NCI-H82 treated with DMSO at 0.1 percent for 48 hours (cell line): Measurements from ENCODE around the gene CRYBG1.
A peak's percentile ranks its signal among the peaks of the same experiment; 100 is the strongest.
"Not testable (repeated sequence)": the region's sequence is repeated elsewhere in the genome, so short reads cannot be mapped to it uniquely, and the experiment has no call there.

Source experiments
- DNase-seq: peaks from one replicate; lab custom pipeline; 2025; ENCODE audit not compliant: unreplicated experiment; lab: John Stamatoyannopoulos, UW

Gene CRYBG1

DNA sequence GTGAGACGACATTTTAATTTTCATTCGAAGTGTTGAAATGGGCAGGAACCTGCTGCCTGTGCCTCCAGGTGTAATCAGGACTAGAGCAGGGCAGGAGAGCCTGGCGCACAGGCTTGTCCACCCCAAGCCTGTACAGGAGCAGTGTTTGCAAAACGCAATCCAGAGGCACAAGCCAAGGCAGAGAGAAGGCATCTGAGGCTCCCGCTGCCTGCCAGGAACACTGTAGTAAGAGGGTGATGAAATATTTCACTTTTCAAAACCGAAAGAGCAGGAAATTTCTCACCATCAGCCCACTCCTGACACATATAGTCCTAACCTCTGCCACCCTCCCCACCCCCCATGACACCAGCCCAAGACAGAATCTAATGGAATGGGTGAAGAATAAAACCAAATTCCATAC, 136.3 kb downstream of the CRYBG1 start:
- DNase-seq, result no peak

DNA sequence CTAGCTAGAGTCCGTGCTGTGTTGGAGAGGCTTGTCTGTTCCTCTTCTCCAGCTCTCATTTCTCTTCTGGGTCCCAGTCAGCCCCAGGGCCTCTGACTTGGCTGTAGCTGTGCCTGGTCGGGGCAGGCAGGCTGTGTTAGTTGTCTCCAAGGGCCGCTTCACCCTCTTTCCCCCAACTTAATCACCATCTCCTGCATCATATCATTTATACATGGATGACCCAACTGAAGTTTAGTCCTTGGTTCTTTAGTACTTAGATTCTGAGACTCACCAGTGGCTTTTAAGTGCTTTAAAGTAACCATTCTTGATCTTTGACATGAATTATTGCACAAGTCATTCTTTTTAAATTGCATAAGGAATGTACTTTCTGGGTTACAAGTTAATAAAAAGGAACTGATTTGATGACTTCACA, 141.4 kb downstream of the CRYBG1 start:
- DNase-seq, result no peak

DNA sequence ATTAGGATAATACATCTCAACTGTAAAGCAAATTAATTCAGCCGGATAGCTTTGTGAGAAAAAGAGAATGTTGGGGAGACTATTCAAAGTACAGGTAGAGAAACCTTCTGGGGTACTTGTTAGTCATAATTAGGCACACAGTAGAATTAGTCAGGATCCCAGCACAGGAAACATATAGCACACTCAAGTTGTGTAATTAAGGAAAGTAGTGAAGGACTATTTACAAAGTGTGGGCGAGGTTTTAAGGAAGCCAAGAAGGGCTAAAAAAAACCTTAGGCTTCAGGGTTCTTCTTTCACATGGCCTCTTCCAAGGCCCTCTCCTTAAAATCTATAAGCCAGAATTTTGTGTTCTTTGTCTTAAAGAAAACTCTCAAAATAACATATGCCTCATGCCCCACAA, 142.0 kb downstream of the CRYBG1 start:
- DNase-seq, result no peak

DNA sequence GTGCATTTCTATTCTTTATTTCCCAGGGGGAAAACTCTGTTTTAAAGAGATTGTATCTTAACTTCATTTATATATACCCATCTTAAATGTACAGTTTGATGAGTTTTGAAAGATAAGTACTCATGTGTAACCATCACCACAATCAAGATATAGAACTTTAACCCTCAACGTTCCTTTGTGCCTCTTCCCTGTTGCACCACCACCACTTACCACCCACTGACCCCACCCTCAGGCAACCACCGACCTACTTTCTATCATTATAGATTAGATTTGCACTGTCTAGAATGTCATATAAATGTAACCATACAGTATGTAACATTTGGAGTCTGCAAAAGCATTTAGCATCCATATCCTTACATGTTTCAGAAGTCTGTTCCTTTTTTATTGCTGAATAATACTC, 147.8 kb downstream of the CRYBG1 start:
- no peak for DNase-seq

DNA sequence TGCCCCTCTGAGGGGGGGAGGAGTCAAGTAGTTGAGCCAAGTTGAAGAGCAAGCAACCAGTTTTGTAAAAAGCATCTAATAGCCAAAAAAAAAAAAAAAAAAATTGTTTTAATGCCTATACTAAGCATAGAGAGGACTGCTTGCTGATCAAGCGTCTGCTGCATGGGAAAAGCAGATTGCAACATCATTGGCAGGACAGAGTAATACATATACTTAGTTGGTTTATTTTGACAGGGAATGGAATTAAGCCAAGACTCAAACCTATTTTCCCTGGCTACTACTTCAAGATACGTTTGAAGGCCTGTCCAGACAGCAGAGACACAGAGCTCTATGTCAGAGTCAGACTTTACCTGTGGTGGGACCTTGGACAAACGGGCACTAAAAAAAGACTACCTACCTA, 148.3 kb downstream of the CRYBG1 start:
- DNase-seq, result no peak

DNA sequence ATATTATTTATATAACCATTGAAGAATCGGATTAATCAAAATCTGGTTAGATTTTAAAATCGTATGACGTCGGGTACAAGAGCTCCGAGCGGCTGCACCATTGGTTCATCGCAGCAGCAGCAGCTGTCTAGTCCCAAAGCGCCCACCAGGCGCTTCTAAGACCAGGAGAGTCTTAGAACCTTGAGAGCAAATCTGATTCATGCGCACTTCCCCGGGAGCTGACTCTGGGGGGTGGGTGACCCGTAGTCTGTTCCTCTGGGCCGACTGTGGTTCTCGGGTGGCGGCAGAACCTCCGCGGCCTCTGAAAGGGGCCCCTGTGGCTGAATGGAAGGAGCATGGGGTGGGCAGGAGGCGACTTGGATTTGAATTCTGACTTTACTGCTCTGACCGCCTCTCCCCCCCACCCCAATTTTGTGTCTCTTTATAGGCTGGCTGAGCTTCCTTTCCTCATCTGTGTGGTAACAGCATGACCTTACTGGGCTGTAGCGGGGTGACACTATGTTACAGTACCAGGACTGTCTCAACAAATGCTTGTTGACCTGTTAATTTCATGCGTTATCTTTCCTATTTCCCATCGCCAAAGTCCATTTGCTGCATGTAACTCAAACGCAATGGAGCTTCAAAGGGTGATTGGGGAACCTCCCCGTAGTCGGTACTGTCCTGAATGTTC, 149.0 kb downstream of the CRYBG1 start:
- peak; percentile 34 for DNase-seq

DNA sequence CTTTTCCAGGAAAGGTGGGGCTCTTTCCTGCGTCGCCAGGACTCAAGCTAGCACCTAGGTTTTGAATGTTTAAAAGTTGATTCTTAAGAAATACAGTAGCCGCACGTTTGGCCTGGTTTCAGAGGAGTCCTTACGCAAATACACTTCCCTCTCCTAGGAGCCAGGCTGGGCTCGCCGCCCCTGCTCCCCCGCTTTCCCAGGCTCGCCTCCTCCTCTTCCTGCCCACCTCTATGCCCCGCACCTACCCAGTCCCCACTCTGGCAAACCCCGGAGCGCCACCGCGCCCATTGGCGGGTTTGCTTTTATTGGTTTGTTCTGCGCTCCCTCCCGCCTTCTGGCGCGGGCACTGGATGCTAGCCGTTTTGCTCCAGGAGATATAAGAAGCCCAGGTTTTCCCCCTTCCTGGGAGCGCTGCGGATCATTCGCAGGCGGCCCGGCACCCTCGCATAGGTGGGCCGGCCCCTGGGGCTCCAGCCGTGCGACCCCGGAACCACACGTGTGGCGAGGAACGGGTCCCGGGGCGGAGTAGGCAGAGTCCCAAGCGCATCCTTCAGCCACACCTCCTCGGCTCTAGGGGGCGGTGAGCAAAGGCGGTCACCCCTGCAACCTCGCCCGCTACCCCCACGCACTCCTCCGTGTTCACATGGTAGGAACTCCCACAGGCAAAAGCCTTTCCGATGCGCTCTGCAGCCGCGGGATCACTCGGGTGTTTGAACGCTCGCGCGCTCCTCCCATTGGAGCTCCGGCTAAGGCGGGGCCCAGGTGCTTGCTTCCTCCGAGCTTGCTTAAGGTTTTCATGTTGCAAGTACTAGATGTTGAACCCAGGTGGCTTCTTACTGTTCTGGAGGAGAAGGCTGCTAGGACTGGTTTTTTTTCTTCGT, 149.8 kb downstream of the CRYBG1 start:
- peak; percentile 15 for DNase-seq

DNA sequence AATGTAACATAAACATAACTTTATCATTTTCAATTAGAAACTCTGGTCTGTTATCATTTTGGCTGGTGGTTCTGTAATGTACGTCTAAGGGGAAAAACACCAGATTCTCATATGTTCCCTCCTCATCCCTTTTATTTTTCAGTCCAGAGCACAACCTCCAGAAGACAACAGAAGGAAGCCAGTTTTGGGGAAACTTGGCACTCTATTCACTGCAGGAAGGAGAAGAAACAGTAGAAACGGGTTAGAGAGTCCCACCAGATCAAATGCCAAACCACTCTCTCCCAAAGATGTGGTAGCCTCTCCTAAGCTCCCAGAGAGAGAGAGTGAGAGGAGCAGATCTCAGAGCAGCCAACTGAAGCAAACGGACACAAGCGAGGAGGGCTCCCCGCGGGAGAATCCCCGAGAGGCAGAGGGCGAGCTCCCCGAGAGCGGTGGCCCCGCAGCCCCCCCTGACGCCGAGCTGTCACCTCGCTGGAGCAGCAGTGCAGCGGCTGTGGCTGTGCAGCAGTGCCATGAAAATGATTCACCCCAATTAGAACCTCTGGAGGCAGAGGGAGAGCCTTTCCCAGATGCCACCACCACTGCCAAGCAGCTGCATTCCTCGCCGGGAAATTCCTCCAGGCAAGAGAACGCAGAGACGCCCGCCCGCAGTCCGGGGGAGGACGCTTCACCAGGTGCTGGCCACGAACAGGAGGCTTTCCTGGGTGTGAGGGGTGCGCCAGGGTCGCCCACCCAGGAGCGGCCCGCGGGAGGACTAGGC, 151.0 kb downstream of the CRYBG1 start:
- DNase-seq, result no peak

DNA sequence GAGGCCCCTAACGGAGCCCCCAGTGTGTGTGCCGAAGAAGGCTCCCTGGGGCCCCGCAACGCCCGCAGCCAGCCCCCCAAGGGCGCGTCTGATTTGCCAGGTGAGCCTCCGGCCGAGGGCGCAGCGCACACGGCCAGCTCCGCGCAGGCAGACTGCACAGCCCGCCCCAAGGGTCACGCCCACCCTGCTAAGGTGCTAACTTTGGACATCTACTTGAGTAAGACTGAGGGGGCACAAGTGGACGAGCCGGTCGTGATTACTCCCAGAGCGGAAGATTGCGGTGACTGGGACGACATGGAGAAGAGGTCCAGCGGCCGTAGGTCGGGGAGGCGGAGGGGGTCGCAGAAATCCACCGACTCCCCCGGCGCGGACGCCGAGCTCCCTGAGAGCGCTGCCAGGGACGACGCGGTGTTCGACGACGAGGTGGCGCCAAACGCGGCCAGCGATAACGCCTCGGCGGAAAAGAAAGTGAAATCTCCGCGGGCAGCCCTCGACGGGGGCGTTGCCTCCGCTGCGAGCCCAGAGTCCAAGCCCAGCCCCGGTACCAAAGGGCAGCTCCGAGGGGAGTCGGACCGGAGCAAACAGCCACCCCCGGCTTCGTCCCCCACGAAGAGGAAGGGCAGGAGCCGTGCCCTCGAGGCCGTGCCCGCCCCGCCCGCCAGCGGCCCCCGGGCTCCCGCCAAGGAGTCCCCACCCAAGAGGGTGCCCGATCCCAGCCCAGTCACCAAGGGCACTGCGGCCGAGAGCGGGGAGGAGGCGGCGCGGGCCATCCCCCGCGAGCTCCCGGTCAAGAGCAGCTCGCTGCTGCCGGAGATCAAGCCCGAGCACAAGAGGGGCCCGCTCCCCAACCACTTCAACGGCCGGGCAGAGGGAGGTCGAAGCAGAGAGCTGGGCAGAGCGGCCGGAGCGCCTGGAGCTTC, 151.8 kb downstream of the CRYBG1 start:
- DNase-seq, result no peak

DNA sequence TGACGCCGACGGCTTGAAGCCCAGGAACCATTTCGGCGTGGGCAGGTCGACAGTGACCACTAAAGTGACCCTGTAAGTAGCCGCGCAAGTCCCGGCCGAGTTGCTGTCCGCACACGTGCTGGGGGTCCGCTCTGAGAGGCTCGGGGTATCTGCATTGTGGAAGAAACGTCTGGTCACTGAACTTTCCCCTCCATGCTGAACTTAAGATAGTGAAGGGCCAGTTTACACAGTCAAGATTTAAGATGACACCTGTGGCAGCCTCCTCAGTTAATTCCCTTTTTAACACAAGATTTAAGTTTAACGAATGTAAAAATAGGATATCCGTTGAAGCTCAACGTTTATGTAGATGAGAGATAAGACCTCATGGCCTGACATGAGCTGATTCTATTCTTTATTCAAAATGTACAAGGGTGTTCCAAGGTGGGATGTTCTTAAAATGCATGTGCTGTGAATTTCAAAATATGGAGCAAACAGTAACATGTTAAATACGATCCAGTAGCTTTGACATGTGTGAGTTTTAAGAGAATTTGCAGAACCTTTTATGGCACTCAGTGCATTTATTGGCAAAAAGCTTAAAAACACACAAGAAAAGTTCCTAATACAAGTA, 152.6 kb downstream of the CRYBG1 start:
- DNase-seq, result no peak

DNA sequence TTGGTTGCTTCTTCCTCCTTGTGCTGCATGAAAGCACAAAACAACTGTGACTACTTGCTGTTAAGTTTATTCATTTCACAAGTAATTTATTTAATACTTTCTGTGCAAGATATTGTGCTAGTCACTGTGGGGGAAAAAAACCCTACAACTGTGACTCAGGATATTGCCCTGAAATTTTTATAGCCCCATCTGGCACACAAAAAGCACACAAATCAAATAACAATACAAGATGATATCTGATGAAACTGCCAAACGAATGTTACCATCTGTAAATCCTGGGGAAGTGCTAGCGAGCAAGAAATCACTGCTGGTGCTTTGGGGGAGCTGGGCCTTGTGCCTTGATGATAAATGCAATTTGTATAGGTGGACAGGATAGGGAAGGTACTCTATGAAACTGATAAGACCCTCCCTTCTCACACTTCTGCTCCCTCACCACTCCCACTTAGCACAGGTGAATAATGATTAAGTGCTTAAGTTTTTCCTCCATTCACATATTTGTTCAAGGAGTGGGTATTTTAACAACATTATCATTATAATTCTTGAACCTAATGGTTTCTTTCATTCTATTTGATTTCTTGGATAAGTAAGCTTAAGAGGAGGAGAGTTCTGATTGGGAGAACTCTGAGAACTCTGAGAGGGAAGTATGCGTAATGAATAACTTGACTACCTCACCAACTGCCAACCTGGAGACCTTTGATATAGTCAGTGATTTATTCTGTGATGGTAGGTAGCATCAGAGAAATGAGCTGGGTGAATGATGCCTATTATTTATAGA, 153.5 kb downstream of the CRYBG1 start:
- no peak for DNase-seq

DNA sequence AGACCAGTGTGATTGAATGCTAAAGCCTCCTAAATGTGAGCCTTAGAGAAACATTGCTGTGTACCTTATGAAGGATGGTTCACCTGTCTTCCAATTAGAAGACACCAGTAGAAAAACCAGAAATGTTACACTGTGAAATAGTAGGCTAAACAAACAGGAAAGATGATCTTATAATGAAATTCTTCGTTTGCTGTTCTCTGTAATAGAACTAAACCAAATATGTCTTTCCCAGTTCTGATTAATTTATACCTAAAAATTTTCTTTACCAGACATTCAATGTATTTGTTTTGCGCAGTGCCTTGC, 154.0 kb downstream of the CRYBG1 start:
- DNase-seq, result no peak

DNA sequence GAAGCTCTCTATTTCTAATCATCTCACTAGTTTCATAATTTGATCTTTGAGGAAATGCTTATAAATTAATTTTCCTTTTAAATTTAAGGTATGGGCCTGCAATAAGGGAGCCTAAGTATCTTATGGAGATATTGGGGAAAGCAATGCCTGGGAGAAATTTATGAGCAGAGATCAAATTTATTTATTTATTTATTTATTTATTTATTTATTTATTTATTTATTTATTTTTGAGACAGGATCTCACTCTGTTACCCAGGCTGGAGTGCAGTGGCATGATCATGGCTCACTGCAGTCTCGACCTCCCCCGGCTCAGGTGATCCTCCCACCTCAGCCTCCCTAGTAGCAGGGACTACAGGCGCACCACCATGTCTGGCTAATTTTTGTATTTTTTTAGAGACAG, 155.1 kb downstream of the CRYBG1 start:
- not testable (repeated sequence) for DNase-seq

DNA sequence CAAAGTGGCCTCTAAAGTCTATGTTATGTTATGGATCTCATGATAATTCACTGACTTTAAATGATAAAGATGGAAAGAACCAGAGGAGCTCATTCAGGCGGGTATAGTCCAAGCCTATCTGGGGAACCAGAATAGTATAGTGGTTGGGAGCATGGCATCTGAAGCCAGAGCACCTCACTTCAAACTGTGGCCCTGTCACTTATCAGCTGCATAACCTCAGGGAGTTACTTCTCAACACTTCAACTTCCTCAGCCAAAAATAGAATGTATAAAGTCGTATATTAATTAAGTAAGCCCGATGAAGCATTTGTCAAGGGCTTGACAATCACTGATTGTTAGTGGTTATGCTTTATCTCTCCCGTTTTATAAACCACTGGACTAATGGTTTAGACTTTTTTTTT, 156.1 kb downstream of the CRYBG1 start:
- no peak for DNase-seq

DNA sequence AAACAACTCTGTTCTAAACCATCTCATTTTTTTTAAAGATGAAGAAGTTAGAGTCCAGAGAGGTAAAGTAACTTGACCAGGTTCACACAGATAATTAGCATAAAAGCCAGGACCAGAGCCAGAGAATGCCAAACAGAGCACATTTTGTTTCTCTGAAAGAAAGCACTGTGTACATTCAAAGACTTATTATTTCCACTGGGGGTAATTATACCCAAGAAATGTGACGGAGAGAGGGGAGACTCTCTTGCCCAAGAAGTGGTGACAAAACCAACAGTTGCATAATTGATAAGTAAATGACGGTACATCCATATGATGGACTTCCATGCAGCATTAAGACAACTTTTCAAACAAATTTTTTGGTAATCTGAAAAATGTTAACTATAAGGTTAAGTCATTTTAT, 157.2 kb downstream of the CRYBG1 start:
- DNase-seq, result no peak

DNA sequence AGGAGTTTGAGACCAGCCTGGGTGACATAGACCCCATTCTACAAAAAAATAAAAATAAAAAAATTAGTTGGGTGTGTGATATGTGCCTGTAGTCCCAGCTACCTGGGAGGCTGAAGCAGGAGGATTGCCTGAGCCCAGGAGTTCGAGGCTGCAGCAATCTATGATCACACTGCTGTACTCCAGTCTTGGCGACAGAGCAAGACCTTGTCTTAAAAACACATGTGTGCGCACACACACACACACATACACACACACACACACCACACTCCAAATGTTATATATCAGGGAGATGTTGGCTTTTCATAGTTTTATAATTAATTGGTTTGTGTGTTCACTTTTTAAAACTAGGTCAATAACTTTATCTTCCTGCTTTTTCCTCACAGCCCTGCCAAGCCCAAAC, 158.2 kb downstream of the CRYBG1 start:
- no peak for DNase-seq

DNA sequence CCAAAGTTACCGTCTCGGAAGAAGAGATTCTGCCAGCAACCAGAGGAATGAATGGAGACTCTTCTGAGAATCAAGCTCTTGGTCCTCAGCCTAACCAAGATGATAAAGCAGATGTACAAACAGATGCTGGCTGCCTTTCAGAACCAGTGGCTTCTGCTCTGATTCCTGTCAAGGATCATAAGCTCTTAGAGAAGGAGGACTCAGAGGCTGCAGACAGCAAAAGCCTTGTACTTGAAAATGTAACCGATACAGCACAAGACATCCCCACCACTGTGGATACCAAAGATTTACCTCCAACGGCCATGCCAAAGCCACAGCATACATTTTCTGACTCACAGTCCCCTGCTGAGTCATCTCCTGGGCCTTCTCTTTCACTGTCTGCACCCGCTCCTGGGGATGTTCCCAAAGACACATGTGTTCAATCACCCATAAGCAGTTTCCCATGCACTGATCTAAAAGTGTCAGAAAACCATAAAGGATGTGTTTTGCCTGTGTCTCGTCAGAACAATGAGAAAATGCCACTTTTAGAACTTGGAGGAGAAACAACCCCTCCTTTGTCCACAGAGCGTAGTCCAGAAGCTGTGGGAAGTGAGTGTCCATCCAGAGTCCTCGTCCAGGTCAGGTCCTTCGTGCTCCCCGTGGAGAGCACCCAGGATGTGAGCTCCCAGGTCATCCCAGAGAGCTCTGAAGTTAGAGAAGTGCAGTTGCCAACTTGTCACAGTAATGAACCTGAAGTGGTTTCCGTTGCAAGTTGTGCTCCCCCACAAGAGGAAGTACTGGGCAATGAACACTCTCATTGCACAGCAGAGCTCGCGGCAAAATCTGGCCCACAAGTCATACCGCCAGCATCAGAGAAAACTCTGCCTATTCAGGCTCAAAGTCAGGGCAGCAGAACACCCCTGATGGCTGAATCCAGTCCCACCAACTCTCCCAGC, 159.2 kb downstream of the CRYBG1 start:
- DNase-seq, result no peak

DNA sequence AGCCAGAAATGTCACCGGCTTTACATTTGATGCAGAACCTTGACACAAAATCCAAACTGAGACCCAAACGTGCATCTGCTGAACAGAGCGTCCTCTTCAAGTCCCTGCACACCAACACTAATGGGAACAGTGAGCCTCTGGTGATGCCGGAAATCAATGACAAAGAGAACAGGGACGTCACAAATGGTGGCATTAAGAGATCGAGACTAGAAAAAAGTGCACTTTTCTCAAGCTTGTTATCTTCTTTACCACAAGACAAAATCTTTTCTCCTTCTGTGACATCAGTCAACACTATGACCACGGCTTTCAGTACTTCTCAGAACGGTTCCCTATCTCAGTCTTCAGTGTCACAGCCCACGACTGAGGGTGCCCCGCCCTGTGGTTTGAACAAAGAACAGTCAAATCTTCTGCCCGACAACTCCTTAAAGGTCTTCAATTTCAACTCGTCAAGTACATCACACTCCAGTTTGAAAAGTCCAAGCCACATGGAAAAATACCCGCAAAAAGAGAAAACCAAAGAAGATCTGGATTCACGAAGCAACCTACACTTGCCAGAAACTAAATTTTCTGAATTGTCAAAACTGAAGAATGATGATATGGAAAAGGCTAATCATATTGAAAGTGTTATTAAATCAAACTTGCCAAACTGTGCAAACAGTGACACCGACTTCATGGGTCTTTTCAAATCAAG, 160.3 kb downstream of the CRYBG1 start:
- no peak for DNase-seq
